Uterus (tissue), 2 donors: Measurements from ENCODE around the gene NDUFS1.
"Not testable (repeated sequence)": the region's sequence is repeated elsewhere in the genome, so short reads cannot be mapped to it uniquely, and the experiment has no call there.

Source experiments
- POLR2A ChIP-seq, 2 donors: fragments of 450-650 bp; IDR thresholded peaks; one replicate each; pipeline ENCODE4 v1.6.1; 2016; ENCODE audit warnings: antibody characterized with exemption in 2 of 2, mild to moderate bottlenecking in 1 of 2, moderate library complexity in 1 of 2
- TF ChIP-seq, protein P1 (sequence below), 4 experiments: fragments of 200-600 bp in 2 of 4; fragments of 450-650 bp in 2 of 4; sonication (generic) in 2 of 4; IDR thresholded peaks; one replicate each; pipeline ENCODE4 v1.5.1; 2016 to 2019; ENCODE audit warnings: antibody characterized with exemption in 4 of 4, mild to moderate bottlenecking in 2 of 4, moderate library complexity in 1 of 4

DNA sequence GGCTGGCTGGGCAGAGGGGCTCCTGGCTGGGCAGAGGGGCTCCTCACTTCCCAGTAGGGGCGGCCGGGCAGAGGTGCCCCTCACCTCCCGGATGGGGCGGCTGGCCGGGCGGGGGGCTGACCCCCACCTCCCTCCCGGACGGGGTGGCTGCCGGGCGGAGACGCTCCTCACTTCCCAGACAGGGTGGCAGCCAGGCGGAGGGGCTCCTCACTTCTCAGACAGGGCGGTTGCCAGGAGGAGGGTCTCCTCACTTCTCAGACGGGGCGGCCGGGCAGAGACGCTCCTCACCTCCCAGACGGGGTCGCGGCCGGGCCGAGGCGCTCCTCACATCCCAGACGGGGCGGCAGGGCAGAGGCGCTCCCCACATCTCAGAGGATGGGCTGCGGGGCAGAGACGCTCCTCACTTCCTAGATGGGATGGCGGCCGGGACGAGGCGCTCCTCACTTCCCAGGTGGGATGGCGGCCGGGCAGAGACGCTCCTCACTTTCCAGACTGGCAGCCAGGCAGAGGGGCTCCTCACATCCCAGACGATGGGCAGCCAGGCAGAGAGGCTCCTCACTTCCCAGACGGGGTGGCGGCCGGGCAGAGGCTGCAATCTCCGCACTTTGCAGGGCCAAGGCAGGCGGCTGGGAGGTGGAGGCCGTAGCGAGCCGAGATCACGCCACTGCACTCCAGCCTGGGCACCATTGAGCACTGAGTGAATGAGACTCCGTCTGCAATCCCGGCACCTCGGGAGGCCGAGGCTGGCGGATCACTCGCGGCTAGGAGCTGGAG lies 12.6 kb upstream of the NDUFS1 start:
- TF ChIP-seq, protein P1, sequence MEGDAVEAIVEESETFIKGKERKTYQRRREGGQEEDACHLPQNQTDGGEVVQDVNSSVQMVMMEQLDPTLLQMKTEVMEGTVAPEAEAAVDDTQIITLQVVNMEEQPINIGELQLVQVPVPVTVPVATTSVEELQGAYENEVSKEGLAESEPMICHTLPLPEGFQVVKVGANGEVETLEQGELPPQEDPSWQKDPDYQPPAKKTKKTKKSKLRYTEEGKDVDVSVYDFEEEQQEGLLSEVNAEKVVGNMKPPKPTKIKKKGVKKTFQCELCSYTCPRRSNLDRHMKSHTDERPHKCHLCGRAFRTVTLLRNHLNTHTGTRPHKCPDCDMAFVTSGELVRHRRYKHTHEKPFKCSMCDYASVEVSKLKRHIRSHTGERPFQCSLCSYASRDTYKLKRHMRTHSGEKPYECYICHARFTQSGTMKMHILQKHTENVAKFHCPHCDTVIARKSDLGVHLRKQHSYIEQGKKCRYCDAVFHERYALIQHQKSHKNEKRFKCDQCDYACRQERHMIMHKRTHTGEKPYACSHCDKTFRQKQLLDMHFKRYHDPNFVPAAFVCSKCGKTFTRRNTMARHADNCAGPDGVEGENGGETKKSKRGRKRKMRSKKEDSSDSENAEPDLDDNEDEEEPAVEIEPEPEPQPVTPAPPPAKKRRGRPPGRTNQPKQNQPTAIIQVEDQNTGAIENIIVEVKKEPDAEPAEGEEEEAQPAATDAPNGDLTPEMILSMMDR (IDR thresholded peaks at IDR 0.05) = not testable (repeated sequence)
- TF ChIP-seq POLR2A (IDR thresholded peaks at IDR 0.05) = not testable (repeated sequence)
